Mammary epithelial cell (primary cell): Measurements from ENCODE around the gene GLOD5.

ENCODE experiments used
- CTCF ChIP-seq, 2 donors: IDR thresholded peaks in 1 of 2; conservative IDR thresholded peaks in 1 of 2; 2 replicates each; pipeline ENCODE4 v1.5.1; 2011 to 2012; ENCODE audit warnings: inconsistent platforms in 2 of 2, low read length in 2 of 2, mild to moderate bottlenecking in 2 of 2, control low read depth in 1 of 2, low read depth in 1 of 2; ENCODE audit not compliant: insufficient read depth in 1 of 2; ENCODE audit errors: extremely low read depth in 1 of 2
- EZH2 ChIP-seq: IDR thresholded peaks from 2 replicates; pipeline ENCODE4 v1.6.1; 2012; ENCODE audit warnings: low read length, inconsistent platforms, borderline replicate concordance

DNA sequence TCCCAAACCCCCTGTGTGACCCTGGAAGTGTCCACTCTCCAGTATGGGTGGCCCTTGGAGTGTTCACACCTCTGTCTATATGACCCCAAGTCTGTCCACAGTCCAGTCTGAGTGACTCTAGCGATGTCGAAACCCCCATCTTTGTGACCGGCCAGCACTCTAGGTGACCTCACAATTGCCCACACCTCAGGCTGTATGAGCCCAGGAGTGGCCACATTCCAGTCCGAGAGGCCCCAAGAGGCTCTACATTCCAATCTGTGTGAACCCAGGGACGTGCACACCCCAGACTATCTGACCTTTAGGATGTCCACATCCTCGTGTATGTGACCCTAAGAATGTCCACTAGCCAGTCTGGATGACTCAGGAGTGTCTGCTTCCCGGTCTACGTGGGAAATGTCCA is 7.3 kb upstream of the GLOD5 start:
- no peak for TF ChIP-seq CTCF (conservative IDR thresholded peaks at IDR 0.05 in 1 of 2, IDR thresholded peaks at IDR 0.05 in 1 of 2; ENCODE audit: extremely low read depth in 1 of 2, insufficient read depth in 1 of 2, low read depth in 1 of 2, low read length in 2 of 2)
- TF ChIP-seq EZH2, result no peak
